ENCODE results near the gene FAM120B.

DNA sequence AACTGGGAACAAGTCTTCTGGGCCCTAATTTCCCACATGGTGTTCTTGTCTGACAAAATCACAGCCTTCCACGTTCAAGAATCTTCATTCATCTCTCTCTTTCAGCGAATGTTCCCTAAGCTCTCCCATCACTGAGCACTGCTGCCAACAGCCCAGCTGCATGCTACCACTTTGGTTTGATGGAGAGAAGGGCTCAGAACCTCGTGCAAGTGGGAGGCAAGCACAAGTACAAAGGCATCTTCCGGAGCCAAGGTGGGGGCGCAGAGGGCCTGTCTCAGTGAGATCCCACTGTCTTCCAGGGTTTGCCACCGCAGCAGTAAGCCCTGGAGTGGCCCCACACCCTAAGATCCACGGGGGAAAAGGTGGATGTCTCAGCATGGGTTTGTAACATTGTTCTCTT is 32.9 kb upstream of the FAM120B start:
- TF ChIP-seq, protein P1, sequence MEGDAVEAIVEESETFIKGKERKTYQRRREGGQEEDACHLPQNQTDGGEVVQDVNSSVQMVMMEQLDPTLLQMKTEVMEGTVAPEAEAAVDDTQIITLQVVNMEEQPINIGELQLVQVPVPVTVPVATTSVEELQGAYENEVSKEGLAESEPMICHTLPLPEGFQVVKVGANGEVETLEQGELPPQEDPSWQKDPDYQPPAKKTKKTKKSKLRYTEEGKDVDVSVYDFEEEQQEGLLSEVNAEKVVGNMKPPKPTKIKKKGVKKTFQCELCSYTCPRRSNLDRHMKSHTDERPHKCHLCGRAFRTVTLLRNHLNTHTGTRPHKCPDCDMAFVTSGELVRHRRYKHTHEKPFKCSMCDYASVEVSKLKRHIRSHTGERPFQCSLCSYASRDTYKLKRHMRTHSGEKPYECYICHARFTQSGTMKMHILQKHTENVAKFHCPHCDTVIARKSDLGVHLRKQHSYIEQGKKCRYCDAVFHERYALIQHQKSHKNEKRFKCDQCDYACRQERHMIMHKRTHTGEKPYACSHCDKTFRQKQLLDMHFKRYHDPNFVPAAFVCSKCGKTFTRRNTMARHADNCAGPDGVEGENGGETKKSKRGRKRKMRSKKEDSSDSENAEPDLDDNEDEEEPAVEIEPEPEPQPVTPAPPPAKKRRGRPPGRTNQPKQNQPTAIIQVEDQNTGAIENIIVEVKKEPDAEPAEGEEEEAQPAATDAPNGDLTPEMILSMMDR (IDR thresholded peaks at IDR 0.05), result no peak
- TF ChIP-seq EZH2phosphoT487 (IDR thresholded peaks at IDR 0.05), result no peak
